Activated CD8-positive, alpha-beta memory T cell treated with anti-CD3 and anti-CD28 coated beads for 48 hours (primary cell): ENCODE data around the gene PYCARD.
"Not testable (repeated sequence)": the region's sequence is repeated elsewhere in the genome, so short reads cannot be mapped to it uniquely, and the experiment has no call there.

Experiments
- DNase-seq, 3 experiments: peaks; one replicate each; pipeline ENCODE4 v3.0.0-alpha.2; 2020; ENCODE audit warnings: low read depth in 2 of 3, low spot score in 2 of 3

The PYCARD gene

DNA sequence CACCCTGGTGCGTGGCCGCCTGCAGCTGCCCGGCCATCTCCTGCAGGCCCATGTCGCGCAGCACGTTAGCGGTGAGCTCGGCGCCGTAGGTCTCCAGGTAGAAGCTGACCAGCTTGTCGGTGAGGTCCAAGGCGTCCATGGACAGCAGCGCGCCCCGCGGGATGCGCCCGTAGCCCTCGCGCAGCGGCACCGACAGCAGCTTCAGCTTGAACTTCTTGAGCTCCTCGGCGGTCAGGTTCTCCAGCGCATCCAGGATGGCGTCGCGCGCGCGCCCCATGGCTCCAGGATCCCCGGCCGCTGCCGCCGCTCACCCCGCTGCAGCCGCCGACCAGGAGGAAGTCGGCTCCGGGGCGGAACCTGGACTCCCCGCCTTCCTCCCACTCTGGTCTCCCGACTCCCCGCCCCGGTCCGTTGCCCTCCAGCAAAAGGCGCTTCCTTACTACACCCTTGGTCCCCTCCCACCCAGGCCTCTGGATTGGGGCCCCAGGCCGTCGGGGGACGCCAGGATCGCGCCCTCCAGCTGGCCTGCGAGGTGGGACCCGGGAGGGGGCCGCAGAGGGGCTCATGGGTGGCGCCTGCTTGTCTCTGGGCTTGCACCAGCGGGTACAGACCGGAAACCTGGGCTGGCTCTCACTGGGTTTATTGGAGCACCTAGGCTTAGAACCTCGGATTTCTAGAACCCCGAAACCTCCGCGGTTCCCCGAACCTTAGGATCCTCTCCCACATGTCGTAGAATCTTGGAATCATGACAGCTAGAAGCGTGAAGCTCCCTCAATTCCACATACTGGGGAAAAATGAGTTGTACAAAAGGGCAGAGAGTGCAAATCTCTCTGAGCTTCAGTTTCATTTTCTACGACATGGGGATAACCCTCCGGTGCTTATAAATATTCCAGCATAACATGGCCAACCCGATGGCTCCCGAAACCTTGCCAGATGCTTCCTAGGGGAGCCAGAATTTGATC lies at the start of gene PYCARD:
Gene PYCARD, minus strand, starts transcription at position 347 of the 962 bp plus-strand sequence. Its CDS starts 70 bp downstream, at position 277.
- no peak for DNase-seq

DNA sequence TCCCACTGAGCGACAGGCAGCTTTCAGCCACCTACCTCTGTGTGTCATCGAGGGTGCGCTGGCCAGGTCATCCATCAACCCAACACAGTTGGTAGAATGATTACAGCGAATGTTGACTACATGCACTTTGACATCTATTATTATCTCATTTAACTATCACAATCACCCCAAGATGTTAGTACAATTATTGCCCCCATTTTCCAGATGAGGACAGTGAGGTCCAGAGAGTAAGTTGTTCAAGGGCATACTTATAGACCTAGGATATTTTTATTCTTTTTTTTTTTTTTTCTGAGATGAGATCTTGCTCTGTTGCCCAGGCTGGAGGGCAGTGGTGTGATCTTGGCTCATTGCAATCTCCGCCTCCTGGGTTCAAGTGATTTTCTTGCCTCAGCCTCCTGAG lies 48.9 kb upstream of the PYCARD start:
- no peak for DNase-seq

DNA sequence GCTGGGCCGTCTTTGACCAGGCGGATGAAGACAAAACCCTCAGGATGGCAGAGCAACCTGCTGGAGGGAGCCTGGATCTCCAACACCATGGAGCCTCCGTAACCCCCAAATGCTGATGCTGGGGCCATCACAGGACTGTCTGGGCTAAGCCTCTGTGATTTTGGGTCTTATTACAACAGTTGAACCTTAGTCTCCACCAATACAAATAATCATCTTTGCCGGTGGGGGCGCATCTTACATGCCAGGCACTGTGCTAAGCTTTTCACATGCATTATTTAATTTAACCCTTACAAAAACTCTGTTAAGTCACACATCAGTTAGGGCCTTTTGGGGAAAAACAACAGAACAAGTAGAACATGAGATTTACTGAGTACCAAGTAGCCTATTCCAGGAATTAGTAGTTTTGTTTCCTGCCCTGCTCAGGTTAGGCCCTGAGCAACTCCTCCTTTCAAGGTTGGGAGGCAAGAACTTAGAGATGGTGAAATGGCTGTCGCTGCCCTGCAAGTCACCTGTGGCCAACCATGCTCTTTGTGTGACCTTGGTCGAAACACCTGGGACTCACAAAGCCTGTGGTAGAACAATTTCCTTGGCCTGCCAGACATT lies 48.3 kb upstream of the PYCARD start:
- DNase-seq: no peak

DNA sequence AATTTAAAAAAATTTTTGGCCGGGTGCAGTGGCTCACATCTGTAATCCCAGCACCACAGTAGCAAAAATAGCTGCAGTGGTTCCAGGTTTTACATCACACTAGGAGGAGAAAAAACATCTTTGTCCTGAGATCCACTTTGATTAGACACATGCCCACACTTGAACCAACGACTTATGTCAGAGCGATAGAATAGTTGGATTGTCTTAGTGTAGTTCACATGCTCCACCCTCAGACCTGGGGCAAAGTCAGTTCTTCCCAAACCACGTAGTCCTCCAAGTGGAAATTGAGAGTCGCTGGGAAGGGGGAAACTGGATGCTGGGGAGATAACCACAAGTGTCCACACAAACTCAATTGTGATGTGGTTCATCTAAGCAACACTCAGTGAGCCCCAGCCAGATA lies 45.8 kb upstream of the PYCARD start:
- DNase-seq: no peak

DNA sequence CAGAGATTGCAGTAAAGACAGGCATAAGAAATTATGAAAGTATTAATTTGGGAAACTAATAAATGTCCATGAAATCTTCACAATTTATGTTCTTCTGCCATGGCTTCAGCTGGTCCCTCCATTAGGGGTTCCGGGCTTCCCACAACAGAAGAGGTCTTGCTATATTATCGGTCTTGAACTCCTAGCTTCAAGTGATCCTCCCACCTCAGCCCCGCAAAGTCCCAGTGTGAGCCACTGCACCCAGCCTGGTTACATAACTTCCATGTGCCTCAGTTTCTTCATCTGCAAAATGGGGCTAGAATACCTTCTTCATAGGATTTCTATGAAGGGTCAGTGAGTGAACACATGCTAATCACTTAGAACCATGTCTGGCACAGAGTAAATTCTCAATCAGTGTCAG lies 43.7 kb upstream of the PYCARD start:
- DNase-seq: no peak

DNA sequence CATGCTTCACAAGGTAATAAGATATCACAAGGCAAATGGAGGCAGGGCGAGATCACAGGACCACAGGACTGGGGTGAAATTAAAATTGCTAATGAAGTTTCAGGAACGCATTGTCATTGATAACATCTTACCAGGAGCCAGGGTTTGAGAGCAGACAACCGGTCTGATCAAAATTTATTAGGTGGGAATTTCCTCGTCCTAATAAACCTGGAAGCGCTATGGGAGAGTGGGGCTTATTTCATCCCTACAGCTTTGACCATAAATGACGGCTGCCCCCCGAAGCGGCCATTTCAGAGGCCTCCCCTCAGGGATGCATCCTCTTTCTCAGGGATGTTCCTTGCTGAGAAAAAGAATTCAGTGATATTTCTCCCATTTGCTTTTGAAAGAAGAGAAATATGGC lies 43.0 kb upstream of the PYCARD start:
- DNase-seq: not testable (repeated sequence)

DNA sequence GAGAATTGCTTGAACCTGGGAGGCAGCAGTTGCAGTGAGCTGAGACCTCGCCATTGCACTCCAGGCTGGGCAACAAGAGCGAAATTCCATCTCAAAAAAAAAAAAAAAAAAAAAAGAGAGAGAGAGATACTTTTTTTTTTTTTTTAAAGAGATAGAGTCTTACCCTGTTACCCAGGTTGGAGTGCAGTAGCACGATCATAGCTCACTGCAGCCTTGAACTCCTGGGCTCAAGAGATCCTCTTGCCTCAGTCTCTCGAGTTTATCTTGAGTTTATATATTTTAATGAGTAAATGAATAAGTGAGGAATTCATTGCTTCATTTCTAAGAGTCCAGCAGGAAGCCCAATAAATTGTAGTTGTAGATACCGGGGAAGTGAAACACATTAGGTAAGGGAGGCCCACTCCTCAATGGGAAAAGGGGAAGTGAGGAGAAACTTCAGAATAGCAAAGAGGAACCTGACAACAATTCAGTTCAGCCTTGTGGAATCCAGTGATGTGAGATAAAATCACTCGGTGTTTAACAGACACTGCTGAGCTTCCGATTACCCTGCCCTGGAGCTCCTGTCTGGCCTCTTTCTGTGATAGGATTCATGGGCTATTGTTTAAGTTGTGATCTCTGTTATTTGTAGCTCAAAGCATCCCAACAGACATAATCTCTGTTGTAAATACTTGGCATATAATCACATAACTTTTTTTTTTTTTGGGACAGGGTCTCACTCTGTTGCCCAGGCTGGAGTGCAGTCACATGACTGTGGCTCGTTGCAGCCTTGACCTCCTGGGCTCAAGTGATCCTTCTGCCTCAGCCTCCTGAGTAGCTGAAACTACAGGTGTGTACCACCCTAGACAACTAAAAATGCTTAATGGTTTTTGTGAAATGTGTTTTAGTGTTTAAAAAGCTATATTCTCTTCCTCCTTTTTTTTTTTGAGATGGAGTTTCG lies 41.4 kb upstream of the PYCARD start:
- no peak for DNase-seq

DNA sequence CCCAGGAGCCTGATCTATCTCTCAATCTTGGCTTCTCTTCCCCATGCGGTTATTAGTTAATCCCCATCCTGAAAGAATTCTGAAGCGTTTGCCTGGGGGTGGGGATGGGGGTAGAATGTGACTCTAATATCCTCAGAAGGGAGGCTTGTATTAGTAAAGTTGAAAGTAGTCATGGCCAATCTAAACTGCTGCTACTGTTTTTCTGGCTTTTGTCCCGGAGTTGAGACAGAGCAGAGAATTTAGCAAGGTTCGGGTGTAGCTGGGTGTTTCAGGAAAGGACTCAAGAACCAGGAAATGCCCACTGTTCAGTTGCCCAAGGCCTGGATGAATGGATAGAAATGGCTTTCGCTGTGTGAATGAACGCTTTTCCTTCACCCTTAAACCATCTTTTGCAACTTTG lies 39.6 kb upstream of the PYCARD start:
- DNase-seq: no peak

DNA sequence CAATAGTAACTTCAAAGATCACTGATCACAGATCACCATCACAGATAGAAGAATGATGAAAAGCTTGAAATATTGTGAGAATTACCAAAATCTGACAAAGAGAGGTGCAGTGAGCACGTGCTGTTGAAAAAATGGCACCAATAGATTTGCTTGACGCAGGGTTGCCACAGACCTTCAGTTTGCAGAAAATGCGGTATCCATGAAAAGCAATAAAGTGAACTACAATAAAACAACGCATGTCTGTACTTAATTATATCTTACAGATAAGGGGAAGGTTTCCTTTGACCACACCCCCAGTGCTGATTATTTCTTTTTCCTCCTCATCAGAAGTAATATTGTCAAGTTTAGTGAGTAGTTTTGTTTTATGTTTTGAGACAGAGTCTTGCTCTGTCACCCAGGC lies 35.5 kb upstream of the PYCARD start:
- DNase-seq: no peak

DNA sequence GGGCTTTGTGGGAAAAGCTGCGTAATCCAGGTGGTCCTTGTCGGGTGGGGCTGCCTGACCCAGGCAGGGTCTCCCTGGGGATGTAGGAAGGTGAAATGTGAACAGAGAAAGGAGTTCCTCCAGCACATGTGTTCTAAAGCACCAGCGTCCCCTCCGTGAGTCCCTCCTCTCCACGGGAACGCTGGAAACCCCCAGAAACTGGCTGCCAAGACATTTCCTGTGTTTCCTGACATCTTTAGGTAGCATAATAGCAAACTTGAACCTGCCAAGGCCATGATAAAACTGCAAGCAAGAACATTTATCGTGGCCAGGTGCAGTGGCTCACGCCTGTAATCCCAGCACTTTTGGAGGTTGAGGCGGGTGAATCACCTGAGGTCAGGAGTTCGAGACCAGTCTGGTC lies 26.9 kb upstream of the PYCARD start:
- DNase-seq: no peak

DNA sequence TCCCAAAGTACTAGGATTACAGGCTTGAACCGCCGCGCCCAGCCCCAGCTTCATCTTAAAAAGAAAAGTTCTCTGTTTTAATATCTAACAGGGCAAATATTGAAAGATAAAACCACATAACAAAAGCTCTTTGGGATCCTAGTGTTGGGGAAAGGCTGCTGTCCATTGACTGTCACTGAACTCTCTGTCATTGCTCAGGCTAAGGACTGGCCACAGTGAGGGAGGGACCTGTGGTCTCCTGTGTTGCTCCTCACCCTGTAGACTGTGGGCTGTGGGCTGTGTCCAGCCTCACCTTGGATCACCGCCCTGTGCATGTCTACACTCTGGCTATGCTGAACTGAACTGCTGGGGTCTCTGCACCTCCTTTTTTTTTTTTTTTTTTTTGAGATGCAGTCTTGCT lies 25.6 kb upstream of the PYCARD start:
- no peak for DNase-seq

DNA sequence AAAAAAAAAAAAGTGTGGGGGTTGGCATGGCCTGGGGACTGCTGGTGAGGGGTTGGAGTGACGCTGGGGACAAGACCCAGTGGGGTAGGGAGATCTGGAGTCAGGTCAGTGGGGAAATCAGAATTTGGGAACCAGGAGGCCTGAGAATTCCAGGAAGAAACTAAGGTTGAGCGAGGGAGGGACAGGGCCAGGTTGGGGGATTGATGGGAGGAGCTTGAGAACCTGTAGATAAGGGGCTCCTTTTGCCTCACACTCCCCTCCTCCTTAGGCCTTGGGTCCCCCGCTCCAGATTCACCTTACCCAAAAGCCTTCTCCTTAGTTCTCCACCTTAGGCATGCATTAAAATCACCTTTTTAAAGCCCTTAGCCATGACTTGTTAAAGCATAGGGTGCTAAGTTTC lies 22.6 kb upstream of the PYCARD start:
- no peak for DNase-seq

DNA sequence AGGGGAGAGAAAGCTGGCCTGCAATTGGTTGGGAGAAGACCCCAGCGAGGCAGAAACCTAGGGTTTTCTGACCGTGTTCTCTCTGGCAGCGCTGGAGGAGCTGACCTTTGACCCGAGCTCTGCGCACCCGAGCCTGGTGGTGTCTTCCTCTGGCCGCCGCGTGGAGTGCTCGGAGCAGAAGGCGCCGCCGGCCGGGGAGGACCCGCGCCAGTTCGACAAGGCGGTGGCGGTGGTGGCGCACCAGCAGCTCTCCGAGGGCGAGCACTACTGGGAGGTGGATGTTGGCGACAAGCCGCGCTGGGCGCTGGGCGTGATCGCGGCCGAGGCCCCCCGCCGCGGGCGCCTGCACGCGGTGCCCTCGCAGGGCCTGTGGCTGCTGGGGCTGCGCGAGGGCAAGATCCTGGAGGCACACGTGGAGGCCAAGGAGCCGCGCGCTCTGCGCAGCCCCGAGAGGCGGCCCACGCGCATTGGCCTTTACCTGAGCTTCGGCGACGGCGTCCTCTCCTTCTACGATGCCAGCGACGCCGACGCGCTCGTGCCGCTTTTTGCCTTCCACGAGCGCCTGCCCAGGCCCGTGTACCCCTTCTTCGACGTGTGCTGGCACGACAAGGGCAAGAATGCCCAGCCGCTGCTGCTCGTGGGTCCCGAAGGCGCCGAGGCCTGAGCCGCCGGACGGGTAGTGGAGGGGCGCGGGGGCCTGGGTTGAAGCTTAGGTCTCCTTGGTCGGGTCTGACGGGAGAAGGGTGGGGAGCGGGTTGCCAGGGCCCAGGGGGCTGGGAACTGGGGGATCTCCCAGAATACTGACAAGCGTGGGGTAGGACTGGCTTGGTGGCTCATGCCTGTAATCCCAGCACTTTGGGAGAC lies 21.8 kb upstream of the PYCARD start:
- DNase-seq: no peak

DNA sequence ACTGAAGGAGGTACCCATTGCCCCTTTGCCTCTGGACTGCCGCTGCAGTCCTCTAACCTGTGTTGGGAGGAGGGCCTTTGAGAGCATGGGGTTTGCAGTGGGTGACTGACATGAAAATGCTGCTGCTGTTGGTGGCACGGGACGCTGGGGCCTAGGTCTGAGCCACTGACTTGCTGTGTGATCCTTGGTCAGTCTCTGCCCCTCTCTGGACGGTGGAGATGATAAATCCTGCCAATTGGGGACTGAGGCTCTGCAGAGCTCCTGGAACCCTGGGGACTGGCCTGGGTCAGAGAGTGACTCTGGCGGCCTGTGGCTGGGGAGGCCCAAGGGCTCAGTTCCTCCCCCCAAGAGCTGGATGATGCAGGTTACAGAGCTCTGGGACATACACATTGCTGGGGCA lies 20.5 kb upstream of the PYCARD start:
- DNase-seq: no peak

DNA sequence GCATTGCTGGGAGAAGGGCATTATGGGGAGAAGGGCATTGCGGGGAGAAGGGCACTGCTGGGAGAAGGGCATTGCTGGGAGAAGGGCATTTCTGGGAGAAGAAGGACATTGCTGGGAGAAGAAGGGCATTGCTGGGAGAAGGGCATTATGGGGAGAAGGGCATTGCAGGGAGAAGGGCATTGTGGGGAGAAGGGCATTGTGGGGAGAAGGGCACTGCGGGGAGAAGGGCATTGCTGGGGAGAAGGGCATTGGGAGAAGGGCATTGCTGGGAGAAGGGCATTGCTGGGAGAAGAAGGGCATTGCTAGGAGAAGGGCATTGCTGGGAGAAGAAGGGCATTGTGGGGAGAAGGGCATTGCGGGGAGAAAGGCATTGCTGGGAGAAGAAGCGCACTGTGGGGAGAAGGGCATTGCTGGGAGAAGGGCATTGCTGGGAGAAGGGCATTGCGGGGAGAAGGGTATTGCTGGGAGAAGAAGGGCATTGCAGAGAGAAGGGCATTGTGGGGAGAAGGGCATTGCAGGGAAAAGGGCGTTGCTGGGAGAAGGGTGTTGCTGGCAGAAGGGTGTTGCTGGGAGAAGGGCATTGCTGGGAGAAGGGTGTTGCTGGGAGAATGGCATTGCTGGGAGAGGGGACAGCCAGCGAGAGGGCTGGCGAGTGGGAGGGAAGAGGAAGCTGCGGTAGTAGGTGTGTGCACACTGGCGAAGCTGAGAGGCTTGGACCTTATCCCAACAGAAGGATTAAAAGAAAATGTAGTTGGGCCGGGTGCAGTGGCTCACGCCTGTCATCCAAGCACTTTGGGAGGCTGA lies 19.0 kb upstream of the PYCARD start:
- DNase-seq: no peak

DNA sequence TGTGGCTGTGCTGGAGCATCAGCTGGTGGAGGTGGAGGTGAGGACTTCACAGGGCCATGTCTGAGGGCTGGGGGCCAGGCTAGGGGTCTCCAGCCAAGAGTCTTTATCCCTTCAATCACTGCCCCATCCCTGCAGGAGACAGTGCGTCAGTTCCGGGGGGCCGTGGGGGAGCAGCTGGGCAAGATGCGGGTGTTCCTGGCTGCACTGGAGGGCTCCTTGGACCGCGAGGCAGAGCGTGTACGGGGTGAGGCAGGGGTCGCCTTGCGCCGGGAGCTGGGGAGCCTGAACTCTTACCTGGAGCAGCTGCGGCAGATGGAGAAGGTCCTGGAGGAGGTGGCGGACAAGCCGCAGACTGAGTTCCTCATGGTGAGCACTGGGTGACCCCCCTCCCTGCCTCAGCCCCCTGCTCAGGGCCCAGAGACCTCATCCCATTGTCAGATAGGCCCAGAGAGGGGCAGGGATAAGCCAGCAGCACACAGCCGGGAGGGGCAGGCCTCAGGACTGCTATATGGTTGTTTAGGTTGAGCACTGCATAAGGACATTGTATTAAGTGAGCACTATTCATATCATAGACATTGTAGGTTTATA lies 16.7 kb upstream of the PYCARD start:
- DNase-seq: no peak

DNA sequence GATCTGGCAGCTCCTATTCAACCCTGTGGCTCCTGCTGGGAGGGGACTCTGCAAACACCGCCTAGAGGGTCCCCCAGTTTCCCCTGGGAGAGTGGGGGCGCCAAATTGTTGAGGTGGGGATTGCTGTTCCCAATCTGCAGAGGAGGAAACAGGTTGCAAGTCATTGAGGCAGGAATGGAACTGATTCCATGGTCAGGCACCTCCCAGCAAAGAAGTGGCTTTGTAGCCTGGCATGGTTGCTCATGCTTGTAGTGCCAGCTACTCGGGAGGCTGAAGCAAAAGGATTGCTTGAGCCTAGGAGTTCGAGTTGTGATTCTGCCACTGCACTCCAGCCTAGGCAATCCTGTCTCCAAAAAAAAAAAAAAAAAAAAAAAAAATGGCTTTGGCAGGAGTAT lies 14.6 kb upstream of the PYCARD start:
- DNase-seq: no peak

DNA sequence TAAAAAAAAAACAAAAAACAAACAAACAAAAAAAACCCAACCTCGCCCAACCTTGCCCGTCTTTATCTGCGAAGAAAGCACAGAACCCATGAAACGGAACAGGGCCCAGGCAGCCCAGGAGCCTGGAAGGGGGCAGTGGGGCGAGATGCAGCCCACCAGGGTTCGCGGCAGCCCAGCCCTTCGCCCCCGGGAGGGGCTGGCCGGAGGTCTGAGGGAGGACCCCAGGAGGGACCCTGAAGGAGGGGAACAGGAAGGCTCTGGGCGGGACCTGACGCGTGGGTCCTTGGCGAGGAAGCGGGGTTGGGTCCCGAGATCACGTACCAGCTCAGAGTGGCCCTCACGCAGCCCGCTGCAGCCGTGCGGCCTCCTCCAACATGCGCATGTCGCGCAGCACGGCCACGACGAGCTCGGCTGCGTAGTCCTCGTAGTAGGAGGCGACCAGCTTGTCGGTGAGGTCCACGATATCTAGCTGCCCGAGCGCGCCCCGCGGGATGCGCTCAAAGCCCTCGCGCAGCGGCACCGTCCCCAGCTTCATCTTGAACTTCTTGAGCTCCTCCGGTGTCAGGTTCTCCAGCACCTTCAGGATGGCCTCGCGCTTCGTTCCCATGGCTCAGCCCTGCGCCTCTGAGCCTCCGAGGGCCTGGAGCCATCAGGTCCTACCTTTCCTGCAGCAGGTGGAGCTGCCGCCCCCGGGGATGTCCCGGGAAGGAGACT lies 14.0 kb upstream of the PYCARD start, which contains the start of gene PYDC1:
Gene PYDC1, minus strand, starts transcription at position 714 of the 714 bp plus-strand sequence. Its CDS starts 107 bp downstream, at position 607.
- no peak for DNase-seq
